Hematopoietic multipotent progenitor cell treated with erythropoietin and hydrocortisone succinate and interleukin-3 and kit ligand, for 6 days (in vitro differentiated cells): ENCODE results near the gene MCF2L.

ENCODE experiments used
- DNase-seq: peaks from one replicate; pipeline ENCODE4 v3.0.0-alpha.2; 2015

The MCF2L gene

DNA sequence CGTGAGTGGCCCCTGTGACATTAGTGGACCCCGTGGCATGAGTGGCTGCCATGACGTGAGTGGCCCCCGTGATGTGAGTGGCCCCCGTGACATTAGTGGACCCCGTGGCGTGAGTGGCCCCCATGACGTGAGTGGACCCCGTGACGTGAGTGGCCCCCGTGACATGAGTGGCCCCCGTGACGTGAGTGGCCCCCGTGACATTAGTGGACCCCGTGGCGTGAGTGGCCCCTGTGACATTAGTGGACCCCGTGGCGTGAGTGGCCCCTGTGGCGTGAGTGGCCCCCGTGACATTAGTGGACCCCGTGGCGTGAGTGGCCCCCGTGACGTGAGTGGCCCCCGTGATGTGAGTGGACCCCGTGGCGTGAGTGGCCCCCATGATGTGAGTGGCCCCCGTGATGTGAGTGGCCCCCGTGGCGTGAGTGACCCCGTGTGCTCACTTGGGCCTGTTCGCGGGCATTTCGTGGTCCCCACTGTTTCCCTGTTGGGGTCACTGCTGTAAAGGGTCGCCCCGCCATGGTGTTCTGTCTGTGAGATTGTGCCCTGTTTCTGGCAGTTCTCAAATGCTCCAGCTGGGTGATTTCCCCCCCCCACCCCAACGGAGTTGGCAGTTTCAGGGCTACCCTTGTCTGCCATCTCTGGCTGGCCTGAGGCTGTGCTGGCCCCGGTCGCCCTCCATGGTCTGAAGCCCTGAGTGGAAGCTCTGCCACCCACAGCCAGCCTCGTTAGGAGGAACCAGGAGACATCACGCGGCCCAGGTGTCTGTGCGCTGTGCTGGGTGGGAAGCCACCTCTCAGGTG lies 64.2 kb downstream of the MCF2L start:
- no peak for DNase-seq

DNA sequence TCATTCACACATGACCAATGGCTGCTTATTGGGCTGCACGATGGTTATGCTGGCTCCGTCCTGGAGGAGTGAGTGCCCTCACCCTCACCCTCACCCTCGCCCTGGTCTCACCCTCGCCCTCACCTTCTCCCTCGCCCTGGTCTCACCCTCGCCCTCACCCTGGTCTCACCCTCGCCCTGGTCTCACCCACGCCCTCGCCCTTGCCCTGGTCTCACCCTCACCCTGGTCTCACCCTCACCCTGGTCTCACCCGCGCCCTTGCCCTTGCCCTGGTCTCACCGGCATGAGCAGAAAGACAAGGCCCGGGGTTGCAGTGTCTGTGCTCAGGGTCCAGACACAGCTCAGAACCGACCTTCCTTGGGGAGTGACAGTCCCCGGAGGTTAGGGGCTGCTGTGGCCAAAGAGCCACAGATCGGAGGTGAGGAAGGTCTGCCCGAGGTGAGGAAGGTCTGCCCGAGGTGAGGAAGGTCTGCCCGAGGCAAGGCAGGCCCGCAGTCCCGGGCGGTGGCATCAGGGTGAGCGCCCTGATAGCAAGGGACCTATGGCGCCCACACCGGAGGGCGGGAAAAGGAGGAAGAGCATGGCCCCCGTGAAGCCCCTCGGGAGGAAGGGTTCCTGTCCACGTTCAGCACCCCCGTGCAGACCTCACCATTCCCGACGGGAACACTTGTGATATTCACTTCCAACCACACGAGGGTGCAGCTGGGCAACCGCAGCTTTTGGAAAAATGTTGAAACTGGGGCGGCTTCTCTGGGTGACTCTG lies 65.6 kb downstream of the MCF2L start:
- DNase-seq, result peak; percentile 9

DNA sequence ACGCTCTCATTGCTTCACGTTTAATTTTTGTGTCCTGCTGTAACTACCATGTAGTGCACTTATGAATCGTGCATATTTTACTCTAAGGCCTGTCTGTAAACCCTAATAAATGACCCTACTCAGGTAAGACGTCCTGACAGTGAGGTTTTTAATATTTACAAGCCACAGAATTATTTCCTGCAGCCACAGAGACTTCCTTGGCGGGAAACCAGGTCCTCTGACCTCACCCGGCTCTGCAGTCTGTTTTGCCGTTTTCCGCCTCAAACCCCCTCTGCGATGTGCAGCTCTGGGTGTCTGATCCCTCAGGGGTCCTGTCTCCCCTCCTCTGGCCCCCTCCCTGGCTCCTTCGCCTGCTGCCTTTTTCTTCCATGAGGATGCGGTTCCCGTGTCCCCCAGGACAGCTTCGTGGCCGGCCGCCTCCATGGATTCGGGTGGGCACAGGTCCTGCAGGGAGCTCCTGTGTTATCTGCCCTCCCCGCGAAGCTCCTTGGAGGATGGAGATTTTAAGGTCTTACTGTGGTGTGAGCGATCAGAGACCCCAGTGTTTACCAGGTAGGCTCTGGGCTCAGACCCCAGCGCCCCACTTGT lies 66.3 kb downstream of the MCF2L start:
- DNase-seq, result no peak

DNA sequence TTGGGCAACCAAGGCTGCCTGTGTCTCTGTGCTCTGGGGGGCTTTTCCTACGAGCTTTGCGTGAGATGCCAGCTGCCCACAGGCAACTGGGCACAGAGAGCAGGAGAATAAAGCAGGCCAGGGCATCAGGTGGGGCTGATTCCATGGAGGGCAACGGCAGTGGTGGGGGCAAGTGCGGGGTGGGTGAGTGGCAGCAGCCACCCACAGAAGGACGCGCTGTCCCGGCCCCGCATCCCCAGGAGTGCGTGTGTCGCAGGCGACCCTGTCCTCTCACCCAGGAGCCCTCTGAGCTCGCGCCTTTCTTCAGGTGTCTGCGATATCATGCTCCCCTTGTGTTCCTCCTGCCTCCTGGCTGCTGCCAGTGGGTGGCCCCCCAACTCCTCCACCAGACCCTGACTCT lies 67.4 kb downstream of the MCF2L start:
- no peak for DNase-seq

DNA sequence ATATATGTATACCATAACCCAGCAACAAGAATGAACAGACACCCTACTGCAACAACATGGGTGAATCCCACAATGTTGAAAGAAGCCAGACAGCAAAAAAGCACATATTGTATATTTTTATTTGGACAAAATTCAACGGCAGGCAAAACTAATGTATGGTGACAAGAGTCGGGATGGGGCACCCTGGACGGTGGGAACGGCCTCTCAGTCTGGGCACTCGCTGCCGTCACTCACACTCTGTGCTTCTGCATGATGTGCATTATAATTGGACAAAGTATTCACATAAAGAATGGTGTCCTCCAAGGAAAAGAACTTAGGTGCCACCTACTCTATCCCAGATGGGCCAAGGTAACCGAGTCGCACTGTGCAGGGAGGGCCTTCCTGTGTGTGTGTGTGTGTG lies 71.0 kb downstream of the MCF2L start:
- DNase-seq, result no peak

DNA sequence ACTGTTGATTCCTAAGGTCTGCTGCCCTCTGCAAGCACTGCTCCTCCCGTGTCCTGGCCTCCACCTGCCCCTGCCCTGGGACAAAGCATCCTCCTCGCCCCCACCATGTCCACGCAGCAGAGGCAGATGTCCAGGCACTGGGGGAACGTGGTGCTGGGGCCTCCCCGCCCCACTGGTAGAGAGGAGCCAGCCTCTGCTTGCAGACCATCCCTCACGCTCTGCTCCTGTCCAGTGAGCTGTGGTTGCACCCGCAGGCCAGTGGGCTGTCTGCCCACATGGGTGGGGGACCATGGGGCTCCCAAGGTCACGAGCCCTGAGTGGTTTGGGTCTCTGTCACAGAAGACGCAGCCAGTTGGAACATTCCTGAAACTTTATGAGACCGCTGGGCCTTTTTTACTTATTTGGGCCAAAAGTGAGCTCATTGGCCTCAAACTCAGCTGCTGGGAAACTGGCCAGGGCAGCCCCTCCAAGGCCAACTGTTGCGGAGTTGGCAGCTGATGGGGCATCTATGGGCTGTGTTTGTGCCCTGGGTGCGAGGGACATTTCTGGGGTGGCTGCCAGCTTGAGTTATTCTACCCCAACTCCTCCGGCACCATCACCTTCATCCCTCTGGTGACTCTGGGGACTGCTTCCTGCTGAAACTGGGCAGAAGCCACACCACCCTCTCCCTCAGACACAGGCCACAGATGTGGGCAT lies 71.7 kb downstream of the MCF2L start:
- no peak for DNase-seq

DNA sequence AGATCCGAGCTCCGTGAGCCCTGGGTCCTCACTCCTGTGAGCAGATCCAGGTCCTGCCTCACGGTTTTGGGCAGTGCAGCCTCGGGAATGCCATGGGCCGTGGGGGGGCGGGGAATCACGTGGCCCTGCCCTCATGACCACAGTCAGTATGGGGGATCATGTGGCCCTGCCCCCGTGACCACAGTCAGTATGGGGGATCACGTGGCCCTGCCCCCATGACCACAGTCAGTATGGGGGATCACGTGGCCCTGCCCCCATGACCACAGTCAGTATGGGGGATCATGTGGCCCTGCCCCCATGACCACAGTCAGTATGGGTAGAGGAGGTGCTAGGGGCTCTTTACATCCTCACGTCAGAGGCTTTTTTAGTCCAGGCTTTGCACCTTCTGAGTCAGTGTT lies 72.3 kb downstream of the MCF2L start:
- no peak for DNase-seq

DNA sequence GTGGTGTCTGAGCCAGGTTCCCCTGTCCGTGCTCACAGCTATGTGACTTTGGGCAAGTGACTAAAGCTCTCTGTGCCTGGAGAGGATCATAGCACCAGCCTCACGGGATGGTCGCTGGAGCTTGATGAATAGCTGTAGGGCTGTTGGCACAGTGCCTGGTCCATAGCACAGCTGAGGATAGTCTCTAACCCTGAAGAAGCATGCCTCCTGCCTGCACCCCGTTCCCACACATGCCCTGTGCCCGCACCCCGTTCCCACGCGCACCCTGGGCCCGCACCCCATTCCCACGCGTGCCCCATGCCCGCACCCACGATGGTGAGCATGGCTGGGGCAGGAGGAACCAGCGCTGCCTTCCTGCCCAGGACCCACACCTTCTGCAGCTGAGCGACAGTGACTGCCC lies 72.9 kb downstream of the MCF2L start:
- no peak for DNase-seq

DNA sequence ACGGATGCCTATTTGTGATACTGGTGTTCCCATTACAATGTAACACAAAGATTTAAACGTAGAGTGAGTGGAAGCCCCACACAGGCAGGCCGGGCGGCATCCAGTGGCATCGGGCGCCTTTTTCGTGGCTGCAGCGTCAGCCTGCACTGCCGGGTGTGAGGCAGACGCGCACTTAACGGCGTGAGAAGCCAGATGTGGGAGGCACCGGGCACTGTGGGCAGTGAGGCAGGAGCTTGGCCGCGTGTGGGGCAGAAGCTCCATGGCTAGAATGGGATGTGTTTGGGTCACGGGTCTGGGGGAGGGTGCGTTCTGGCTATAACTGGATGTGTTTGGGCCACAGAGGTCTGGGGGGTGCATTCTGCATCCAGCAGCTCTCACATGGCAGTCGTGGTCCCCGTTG lies 73.4 kb downstream of the MCF2L start:
- no peak for DNase-seq

DNA sequence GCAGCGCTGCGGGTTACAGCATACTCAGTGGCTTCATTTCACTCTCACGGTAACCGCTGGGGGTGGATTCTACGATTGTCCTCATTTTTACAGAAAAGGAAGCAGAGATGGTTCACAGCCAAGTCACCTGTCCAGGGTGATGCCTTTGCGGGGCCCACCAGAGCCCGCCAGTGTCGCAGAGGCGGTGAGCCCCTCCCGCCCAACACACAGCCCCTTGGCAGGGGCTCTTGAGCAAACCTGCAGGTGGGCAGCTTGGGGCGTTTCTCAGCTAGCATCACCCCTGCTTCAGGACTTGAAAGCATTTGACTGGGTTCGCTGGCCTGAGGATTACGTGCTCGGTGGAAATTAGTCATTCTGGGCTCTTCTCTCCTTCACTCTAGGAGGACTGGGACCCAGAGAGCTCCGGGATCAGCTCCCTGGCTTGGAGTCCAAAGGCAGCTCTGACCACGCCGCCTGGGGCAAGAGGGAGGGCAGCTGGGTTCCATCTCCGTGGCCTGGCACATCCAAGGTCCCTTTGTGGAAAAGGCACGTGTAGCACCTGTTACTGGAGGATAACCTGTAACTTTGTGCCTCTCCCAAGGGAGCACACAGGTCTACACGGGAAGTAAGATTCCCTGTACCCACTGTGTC lies 74.1 kb downstream of the MCF2L start:
- DNase-seq, result no peak

DNA sequence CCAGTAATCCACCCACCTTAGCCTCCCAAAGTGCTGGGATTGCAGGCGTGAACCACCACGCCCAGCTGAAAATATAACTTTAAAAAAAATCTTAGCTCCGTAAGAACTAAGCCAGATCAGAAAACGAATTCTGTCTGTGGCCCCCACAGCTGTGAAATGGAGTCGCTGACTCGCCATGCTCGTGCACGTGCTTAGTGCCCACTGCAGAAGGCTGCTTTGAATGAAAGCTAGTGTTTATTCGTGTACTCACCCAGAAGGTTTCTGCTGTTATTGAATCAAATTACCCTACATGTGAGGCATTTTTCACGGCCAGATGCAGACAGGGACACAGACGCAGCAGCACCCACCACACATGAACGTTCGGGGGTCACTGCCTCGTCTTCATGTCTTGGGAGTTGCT lies 74.9 kb downstream of the MCF2L start:
- DNase-seq, result no peak

DNA sequence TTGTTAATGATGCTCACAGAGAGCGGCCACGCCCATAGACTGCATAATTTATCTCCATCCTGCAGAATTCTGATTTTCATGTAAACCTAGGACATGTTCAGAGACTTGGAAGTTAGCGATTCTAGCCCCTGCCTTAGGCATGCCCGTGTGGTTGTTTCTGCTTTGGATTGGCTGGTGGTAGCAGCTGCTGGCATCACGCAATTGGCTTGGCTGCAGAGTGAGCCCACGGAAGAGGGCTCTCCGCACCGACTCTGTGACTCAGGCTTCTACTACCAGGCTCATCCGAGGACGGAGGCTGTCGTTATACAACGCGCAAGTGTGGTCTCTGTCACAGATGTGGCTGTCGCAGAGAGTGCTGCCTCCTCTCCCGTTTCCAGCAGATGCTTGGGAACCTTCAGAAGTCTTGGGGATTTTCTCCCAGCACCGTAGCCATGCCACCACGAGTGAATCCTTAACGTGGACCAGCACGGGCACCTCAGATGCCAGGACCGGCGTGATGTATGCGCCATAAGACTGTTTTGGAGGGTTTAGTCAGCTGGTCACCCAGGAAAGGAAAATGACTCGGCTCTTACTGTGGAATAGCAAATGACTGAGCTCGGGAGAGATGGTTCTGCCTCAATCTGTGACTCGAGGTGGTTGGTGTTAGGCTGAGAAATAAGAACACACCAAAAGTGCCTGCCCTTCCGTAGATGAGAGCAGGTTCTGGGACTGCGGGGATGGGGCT lies 75.5 kb downstream of the MCF2L start:
- DNase-seq, result no peak

DNA sequence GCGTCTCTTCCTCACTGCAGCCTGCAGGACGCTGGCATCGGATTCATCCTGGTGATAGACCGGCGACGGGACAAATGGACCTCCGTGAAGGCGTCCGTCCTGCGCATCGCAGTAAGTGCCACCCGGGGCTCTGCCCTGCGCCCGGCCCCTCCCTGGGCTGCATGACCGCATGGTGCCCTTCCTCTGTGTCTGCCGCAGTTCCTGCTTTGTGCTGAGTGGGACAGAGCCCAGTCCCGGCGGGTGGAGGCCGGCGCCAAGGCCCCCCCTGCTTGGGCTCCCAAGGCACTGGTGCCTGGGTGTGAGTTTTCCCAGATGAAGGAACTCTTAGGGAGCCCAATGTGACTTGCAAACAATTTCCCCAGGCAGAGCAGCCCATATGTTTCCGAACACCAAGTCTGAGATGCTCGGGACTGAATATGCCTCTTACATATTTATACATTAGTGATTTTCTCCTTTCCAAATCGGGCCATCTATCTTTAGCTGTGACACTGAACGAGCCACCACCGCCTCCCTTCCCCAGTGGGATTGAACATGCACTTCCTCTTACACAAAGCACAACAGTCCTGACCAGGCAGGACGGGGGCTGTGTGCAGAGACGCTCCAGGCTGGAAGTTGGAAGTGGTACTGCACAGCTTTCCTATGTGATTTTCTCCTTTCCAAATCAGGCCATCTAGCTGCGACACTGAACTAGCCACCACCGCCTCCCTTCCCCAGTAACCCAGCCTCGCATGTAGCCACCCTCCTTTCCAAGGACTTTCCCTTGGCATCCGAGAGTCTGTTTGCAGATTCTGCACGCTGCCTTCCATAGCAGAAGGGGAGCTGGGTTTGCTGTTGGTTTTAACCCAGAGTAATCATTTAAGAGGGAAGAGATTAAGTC lies 76.5 kb downstream of the MCF2L start:
- no peak for DNase-seq

DNA sequence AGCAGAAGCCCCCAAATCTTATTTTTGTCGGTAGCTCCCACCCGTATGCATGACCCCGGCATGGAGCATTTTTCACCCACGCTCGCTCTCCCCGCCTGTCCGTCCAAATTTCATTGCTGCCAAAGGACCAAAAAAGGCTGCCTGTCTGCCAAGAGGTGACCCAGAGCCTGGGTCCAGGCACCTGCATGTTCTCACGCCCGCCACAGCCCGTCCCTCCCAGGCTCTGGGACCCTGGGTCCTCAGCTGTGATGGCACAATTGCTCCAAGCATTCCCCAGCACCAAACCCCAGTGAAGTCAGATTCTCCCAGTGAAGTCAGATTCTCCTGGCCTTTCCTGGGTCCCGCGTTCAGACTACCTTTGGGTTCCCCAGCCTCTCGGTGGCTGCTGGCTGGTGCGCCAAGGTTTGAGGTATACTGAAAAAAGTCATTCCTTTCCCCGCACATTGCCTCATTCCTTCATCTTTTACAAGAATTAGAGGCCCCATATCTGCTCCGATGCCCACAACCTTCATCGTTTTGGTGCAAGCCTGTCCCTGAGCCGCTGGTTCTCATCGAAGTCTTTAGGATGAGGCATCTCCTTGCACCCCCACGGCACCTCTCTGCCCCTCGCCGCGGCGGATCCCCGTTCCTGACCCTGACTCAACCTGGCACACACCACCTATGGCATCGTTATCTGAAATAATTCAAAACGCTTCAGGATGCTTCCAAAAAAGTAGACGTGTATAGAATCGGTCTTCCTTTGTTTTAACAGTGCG lies 77.3 kb downstream of the MCF2L start:
- DNase-seq, result no peak

DNA sequence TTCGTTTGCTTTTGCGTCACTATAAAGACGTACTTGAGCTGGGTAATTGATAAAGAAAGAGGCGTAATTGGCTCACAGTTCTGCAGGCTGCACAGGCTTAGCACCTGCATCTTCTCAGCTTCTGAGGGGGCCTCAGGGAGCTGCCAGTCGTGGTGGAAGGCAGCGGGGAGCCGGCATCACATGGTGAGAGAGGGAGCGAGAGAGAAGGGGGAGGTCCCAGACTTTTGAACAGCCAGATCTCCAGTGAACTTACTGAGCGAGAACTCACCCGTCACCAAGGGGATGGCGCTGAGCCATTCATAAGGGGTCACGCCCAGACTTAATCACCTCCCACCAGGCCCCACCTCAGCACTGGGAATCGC lies 77.8 kb downstream of the MCF2L start:
- DNase-seq, result peak; percentile 21

DNA sequence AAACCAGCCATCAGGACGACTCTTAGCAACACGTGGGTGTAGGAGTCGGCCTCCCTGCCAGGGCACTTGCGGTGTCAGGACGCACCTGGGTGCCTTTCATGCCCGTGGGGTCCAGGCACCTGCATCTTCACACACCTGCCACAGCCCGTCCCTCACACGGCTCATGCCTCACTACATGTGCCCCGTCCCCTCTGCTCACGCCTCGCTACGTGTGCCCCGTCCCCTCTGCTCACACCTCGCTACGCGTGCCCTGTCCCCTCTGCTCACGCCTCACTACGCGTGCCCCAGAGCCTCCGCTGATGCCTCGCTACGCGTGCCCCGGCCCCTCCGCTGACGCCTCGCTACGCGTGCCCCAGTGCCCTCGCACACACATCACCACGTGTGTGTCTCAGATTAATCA lies 78.6 kb downstream of the MCF2L start:
- no peak for DNase-seq

DNA sequence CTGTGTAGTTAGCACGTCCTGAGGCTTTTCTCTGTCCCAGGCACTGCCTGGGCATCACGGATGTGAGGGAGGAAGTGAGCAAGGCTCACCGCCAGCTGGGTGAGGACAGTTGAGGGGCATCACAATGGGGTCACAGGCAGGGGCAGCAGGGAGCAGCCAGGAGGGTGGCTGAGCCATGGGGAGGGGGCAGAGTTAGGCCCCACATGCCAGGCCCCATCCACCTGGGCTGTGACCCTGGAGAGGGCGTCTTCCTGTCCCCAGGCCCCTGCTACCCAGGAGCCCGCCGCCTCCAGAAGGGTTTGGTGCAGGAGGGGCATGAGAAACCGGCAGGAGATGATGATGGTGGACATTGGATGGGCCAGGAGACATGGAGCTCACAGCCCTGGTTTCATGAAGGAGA lies 79.8 kb downstream of the MCF2L start:
- DNase-seq, result no peak

DNA sequence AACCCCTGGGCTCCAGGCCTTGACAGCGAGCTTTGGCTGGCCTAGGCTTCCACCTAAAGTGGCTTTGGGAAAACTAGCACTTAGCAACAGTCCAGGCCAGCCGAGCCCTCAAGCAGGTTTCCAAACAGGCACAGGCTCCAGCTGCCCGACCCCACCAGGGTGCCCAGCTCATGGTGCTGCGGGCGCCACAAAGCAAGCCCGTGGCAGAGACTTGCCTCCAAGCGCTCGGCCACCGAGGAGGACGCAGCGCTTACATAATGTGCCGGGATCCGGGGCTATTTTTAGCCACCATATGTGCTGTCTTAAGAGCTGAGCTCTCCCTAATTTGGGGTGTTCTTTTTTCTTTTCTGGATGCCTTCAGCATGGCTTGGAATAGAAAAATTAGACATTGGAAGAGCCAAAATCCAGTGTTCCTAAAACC lies 80.5 kb downstream of the MCF2L start:
- DNase-seq, result no peak

DNA sequence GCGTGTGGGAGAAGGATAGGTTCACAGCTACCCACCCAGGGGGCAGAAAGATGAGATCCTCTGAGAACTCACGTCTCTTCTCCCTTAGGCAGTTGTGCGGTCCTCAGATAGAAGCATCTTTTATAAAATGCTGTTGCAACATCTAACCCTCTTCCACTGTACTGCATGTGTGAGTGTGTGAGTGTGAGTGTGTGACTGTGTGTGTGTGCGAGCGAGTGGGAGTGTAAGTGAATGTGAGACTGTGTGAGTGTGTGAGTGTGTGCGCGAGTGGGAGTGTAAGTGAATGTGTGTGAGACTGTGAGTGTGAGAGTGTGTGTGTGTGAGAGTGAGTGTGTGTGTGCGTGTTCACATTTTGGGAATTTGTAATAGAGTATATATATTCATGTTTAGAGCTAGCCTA lies 81.0 kb downstream of the MCF2L start:
- no peak for DNase-seq

DNA sequence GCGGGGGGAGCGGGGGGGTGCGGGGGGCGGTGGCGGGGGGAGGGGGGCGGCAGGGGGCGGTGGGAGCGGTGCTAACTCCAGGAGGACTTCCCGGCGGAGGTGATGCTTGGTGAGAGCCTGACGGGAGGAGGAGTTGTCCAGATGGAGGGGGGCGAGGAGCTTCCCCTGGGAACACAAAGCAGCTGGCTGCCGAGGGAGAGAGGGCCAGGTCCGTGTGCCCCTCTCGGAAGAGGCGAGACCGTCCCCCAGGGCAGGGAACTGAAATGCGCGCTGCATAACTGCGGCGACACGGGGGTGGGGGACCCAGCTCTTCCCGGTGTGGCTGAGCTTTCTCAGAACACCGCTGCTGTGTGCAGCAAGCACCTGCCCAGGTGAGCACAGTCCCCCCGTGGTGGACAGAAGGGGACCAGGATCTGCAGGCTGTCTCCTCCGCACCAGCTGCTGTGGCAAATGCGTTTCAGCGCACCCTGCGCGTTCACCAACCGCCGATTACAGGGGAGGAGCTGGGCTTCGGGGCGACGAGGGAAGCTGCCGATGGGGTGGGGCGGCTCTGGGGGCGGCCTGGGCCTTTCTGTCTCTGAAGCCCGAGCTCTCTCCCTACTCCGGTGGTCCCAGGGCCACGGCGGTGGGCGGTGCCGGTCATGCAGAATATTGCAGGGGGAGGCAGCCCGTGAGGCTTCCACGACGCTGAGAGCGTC lies 81.9 kb downstream of the MCF2L start:
- no peak for DNase-seq
